ENCODE results near the gene ARMS2.

Gene ARMS2

GRCh38 chr10:122454603-122455080 lies at the start of gene ARMS2:
Gene ARMS2 (plus strand): TSS chr10:122454653. CDS start chr10:122454728, 75 bp downstream.
- no peak for DNase-seq

- no peak for DNase-seq
These were observed 46.9 kb upstream of the ARMS2 start for GRCh38 chr10:122407375-122408125.

- no peak for DNase-seq
These were observed 41.1 kb upstream of the ARMS2 start for GRCh38 chr10:122413327-122413726.

- no peak for DNase-seq
These were observed 36.8 kb upstream of the ARMS2 start for GRCh38 chr10:122417667-122418066.

GRCh38 chr10:122419016-122419415 lies 35.4 kb upstream of the ARMS2 start:
- DNase-seq = no peak

- no peak for DNase-seq
These were observed 34.4 kb upstream of the ARMS2 start for GRCh38 chr10:122419876-122420623.

- DNase-seq = no peak
These were observed 33.8 kb upstream of the ARMS2 start for GRCh38 chr10:122420624-122421007.

GRCh38 chr10:122421054-122421625 lies 33.3 kb upstream of the ARMS2 start:
- DNase-seq = no peak

GRCh38 chr10:122421742-122422141 lies 32.7 kb upstream of the ARMS2 start:
- no peak for DNase-seq

GRCh38 chr10:122422266-122422989 lies 32.0 kb upstream of the ARMS2 start:
- DNase-seq = no peak

GRCh38 chr10:122424059-122424458 lies 30.4 kb upstream of the ARMS2 start:
- no peak for DNase-seq

GRCh38 chr10:122426829-122427228 lies 27.6 kb upstream of the ARMS2 start:
- DNase-seq = no peak

- DNase-seq = no peak
These were observed 27.2 kb upstream of the ARMS2 start for GRCh38 chr10:122427280-122427679.

GRCh38 chr10:122435212-122435827 lies 19.1 kb upstream of the ARMS2 start:
- no peak for DNase-seq

GRCh38 chr10:122441961-122442360 lies 12.5 kb upstream of the ARMS2 start:
- no peak for DNase-seq

- no peak for DNase-seq
These were observed 9.0 kb upstream of the ARMS2 start for GRCh38 chr10:122445469-122445868.

GRCh38 chr10:122445904-122446303 lies 8.5 kb upstream of the ARMS2 start:
- DNase-seq = no peak

- DNase-seq = no peak
These were observed 7.6 kb upstream of the ARMS2 start for GRCh38 chr10:122446668-122447423.

- no peak for DNase-seq
These were observed 5.9 kb upstream of the ARMS2 start for GRCh38 chr10:122448600-122448999.

GRCh38 chr10:122449153-122449552 lies 5.3 kb upstream of the ARMS2 start:
- DNase-seq = no peak

GRCh38 chr10:122450353-122450990 lies 4.0 kb upstream of the ARMS2 start:
- no peak for DNase-seq
